Measurements from ENCODE around the gene CXCL12.

The CXCL12 gene

GRCh38 chr10:44400541-44400940, 15.6 kb upstream of the CXCL12 start:
- DNase-seq (ENCODE audit: low read depth): no peak
- TF ChIP-seq CTCF (conservative IDR thresholded peaks at IDR 0.05; ENCODE audit: low read depth, low read length): no peak
- H3K4me3 ChIP-seq (ENCODE audit: low read length): no peak overlapping the region

- H3K4me3 ChIP-seq (ENCODE audit: low read length): no peak overlapping the region
- DNase-seq (ENCODE audit: low read depth): no peak
- TF ChIP-seq CTCF (conservative IDR thresholded peaks at IDR 0.05; ENCODE audit: low read depth, low read length): no peak
Observed at GRCh38 chr10:44399659-44400451, 15.0 kb upstream of the CXCL12 start.

- no peak overlapping the region for H3K4me3 ChIP-seq (ENCODE audit: low read length)
- DNase-seq (ENCODE audit: low read depth): no peak
- TF ChIP-seq CTCF (conservative IDR thresholded peaks at IDR 0.05; ENCODE audit: low read depth, low read length): no peak
Observed at GRCh38 chr10:44398747-44399658, 14.1 kb upstream of the CXCL12 start.

- no peak for DNase-seq (ENCODE audit: low read depth)
- no peak for TF ChIP-seq CTCF (conservative IDR thresholded peaks at IDR 0.05; ENCODE audit: low read depth, low read length)
- H3K4me3 ChIP-seq (ENCODE audit: low read length): no peak overlapping the region
Observed at GRCh38 chr10:44398271-44398670, 13.4 kb upstream of the CXCL12 start.

- H3K4me3 ChIP-seq (ENCODE audit: low read length): no peak overlapping the region
- DNase-seq (ENCODE audit: low read depth): no peak
- TF ChIP-seq CTCF (conservative IDR thresholded peaks at IDR 0.05; ENCODE audit: low read depth, low read length): no peak
Observed at GRCh38 chr10:44397476-44398225, 12.8 kb upstream of the CXCL12 start.

- no peak for TF ChIP-seq CTCF (conservative IDR thresholded peaks at IDR 0.05; ENCODE audit: low read depth, low read length)
- DNase-seq (ENCODE audit: low read depth): no peak
- no peak overlapping the region for H3K4me3 ChIP-seq (ENCODE audit: low read length)
Observed at GRCh38 chr10:44396671-44397191, 11.8 kb upstream of the CXCL12 start.

Measured in retinal pigment epithelial cell (primary cell).